KG1 (cell line): ENCODE results near the gene KRT80.

ENCODE experiments used
- DNase-seq: peaks from one replicate; lab custom pipeline; 2025; lab: John Stamatoyannopoulos, UW

KRT80 gene

DNA sequence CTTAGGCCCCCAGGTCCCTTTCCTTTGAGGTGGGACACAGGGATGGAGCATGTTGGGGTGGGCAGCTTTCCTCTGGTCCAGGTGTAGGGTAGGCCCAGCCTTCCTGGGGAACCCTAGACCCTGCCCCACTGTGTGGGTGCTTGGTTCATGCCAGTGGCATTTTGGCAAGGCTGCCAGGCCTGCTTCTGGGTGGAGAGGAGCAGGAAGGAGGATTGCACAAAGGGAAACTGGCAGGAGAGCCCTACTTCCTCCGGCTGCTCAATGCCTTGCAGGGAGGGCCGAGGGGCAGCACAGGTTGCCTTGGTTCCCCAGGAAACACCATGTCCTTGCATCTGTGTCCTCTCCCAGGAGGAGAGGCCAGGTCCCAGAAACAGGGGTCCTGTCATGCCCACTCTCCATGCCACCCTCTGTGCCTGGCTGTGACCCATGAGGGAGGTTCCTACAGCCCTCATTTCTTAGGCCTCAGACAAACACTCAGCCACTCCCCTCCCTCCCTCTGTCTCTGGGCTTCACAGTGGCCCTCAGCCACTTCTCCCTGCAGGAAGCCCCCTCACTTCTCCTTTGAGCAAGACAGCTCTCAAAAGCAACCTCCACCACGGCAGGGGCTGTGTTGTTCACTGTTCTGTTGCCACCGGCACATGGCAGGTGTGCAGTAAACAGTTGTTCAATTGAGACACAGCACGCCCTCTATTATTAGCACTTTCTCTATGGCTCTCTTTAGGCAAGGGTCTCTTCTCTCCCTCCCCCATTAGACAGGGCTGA is 6.8 kb upstream of the KRT80 start:
- DNase-seq, result peak; percentile 15

DNA sequence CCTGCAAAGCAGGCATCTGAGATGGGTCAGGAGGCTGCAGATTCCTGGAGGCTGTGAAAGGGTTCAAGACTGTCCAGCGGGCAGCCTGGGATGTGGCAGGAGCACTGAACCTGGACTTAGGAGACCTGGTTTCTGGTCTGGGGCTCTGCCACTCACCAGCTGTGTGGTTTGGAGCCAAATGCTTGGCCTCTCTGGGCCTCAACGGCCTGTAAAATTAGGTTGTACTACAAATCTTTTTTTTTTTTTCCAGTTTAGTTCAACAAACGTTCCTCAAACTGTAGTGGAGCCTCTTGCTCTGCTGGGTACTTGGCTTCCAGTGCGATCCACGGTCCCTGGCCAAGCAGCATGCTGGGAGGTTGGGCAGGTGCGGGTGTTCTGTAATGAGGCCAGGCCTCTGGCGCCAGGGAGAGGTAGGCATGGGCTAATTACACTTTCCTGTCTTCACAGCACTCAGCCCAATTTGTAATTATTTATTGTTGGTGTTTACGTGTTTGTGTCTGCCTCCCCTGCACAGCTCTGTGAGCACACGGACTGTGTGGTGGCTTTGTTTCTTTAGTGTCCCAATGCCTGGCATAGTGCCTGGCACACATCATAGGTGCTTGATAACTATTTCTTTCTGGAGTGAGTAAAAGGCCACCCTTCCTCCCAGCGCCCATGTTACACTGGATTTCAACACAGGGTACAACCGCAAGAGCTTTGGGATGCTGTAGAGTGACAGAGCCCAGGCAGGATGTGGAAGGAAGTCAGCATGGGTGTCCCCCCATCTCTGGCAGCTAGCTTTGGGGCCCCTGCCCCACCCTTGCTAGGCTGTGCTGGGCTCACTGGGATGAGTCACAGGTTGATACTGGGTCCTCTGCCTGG is 5.8 kb upstream of the KRT80 start:
- no peak for DNase-seq

DNA sequence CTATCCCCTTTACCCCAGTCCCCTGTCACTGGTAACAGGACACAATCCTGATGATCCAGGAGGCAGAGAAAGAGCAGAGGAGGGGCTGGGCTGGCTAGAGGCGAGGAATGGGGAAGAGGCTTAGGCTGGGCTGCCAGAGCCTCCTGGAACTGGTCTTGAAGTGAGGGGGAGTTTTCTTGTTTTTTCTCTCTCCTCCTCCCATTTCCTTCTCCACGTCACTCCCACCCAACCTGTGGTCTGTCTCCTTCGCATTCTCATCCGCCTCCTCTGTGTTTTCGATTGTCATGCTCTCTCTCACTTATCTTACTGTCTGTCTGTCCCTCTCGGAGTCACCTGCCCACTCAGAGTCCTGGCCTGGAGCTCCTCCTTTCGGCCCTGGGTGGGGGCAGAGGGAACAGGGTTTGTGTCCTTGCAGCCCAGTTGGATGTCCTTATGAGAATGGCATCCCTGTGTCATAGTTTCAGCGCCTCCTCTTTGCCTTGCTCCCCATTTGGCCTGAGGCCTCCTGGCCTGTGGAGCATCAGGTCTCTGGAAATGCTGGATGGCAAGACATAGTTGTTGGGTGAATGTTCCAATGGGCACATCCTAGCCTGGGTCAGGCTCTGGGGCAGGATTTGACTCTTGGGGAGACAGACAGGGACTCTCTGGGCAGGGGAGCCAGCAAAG is 3.4 kb upstream of the KRT80 start:
- no peak for DNase-seq

DNA sequence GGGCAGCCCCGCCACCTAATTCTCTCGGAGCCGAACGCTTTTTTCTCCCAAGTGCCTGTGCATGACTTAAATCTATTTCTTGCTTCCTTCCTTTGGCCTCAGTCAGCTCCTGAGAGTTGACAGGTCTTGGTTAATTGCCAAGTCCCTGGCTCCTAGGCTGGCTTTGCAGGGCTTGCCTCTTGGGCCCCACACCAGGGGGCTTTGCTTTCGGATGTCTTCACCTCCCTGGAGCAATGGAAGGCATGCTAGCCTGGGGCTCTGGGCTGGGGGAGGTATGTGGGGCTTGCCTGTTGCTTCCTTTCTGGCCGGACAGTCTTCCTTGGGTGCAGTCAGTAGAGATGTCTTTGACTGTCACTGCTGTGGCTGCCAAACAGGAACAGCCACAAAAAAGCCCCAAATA is 2.2 kb upstream of the KRT80 start:
- no peak for DNase-seq

DNA sequence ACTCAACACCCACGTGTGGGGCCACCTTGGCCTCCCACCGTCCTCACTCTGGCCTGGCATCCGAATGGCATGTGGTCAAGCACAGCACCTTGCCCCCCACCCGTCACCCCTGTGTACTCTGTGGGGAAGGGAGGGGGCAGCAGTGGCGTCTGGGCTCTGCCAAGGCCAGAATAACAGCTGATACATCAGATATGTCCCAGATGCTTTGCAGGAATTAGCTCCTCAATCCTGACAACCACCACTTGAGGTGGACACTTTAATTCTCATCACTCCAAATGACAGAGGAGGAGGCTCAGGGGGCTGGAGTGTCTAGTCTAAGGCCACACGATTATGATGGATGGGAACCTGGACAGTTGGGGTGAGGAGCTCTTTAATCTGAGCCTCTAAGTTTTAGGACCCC is 1.7 kb upstream of the KRT80 start:
- DNase-seq, result no peak

DNA sequence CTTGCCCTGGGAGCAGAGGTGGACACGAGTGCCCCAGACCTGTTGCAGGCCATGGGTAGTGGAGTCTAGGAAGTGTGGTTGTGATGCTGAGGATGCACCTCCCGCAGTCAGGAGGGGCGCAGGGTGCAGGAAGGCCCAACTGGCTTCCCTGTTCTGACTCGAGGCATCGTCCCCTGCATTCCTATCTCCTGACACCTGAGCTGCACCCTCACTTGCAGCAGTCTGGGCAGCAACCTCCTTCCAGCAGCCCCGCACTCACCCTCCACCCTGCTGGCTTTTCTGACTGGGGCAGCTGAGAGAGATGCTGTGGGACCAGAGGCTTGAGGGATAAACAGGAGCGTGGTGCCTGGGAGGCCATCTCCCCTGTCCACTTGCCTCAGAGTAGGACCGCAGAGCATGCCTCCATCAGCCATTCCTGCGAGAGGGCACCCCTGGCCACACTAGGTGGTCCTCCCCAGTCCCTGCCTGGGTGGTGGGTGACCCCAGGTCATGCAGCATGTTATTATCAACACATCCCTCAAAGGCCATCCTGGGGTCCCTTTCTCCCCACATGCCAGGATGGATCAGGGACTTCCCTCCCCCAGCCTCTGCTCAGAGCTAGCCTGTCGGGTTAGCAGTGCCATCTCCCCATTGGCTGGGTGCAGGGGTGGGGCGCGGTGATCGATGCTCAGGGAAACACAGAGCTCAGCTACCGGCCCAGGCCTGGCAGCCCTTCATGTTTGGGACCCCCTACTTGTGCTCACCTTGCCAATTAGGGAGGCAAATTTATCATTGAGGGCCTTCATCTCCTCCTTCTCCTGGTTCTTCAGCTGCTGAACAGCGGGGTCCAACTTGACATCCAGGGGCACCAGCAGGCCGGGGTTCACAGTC is 719 bp downstream of the KRT80 start:
- no peak for DNase-seq

DNA sequence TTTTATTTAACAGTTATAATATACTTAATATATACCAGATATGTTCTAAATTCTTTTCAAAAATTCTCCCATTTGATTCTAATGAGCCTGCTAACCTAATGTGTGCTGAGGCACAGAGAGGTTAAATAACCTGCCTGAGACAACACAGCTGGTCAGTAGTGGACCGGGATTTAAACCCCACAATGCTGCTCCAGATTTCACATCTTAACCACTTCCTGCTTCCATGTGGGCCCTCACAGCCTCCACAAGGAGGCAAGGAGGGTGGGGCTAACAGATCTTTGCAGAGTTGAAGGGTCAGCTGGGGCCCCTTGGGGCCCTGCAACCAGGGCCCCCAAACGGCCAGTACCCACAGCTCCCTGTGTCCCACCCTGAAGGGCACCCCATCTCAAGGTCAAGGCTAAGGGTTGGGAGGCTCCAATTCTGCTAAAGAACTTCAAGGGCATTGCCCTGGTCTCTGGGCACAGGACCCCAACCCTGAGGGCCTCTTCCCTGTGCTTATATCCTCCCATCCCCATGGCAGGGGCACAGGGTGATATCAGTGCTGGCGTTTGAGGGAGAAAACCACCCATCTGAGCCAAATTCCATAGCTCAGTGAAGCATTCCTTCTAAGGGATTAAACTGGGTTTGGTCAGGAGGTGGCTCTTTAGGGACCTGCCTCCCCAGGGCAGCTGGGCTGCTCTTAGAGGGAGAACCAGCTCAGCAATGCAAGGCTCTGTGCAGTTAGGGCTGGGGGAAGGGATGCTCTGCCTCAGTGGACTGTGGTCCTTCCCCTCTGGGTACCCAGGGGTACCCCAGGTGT is 2.2 kb downstream of the KRT80 start:
- DNase-seq, result no peak

DNA sequence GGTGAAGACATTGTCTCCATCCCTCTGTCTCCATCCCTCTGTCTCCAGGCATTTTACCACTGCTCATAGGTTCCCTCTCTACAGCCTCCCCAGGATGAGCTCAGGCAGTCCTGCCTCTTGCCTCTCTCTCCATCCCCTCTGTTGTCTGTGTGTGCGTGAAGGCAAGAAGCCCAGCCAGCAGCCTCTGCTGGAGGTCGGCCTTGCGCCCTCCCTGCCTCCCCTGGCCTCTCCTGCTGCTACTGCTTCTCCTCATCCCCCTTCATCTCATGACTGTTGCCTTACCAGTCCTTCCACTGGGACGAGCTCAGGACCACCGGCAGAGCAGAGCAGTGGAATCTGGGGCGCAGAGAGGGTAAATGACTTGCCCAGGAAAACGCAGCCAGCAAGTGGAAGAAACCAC is 3.2 kb downstream of the KRT80 start:
- no peak for DNase-seq

DNA sequence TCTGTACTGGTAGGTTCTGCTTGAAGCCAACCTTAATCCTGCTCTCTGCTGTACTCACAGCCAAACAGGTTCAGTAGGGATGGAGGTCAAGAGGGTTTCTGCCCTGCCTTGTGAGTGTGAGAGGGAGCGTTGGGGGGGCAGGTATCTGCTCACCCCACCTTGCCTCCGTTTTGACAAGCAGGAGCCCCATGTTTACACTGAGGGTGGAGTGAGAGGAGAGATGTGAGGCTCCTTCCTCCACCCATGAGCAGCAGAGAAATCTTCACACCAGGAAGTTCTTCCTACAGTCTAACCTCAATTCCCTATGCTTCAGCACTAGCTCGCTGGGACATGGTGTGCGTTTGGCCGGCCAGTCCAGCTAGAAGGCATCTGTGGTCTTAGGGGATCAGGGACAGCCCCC is 4.2 kb downstream of the KRT80 start:
- DNase-seq, result no peak

DNA sequence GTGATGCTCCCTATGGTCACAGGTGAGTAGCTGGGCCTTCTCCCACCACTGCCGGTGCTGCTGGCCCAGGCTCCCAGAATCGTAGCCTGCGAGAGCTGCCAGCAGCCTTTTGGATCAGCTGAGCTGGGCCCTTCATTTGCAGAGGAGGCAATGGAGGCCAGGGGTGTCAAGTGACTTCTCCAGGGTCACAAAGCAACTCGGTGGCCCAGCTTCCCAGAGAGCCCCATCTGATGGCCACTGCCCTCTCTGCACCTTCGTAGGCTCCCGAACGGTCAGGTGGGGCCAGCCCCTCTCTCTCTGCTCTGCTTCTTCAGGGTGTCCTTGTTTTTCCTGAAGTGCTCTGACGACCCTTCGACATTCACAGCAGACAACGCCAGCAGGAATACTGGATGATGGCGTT is 4.6 kb downstream of the KRT80 start:
- no peak for DNase-seq

DNA sequence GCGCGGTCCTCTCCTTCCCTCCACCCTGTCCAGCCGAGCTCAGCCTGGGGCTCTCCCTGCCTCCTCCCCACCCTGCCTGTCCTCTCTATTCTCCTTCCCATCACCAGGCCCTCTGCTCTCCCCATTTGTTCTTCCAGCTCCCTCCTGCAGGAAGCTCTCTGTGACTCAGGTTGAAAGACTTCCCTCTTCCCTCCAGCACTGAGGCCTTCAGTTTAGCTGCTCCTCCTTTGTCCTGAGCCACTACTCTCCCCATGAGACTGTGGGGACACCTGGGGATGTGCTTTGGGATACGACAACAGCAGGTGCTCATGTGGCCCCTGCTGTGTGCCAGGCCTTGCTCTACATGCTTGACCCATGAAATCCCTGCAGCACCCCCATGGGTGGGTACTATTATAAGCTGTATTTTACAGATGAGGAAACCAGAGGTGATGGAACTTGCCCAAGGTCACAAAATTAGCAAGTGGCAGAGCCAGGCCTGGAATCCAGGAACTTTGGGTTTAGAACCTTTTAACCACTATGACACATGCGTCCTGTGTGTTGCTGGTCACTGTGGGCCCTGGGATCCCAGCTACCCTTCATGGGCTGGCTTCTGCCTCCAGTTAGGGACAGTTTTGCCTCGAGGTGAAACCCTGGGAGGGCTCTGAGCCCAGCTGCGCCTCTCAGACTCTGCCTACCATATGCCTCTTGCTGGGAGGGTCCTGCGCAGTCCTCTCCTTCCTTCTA is 5.5 kb downstream of the KRT80 start:
- no peak for DNase-seq

DNA sequence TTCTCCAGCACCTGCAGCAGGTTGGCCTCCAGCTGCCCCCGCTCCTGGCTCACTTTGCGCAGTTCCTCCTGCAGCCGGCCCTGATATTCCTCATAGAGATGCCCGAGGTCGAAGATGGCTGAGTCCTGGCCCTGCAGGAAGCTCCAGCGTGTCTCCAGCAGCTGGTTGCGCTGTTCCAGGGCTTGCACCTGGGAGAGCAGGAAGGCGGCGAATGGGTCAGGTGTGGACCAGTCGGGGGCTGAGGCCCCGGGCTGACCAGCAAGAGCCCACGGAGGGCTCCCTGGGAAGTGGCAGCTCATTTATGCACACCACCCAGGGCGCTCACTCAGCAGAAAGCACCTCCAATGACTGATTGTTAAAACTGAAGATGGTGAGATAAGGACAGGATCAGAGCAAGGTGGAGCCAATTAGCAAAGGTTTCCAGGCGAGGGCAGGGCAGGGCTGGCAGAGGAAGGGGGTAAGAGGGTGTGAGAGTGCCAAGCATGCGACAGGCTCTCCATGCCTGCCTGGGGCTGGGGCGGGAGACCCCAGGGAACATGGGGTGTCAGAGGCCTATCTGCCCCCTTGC is 6.3 kb downstream of the KRT80 start:
- DNase-seq, result no peak

DNA sequence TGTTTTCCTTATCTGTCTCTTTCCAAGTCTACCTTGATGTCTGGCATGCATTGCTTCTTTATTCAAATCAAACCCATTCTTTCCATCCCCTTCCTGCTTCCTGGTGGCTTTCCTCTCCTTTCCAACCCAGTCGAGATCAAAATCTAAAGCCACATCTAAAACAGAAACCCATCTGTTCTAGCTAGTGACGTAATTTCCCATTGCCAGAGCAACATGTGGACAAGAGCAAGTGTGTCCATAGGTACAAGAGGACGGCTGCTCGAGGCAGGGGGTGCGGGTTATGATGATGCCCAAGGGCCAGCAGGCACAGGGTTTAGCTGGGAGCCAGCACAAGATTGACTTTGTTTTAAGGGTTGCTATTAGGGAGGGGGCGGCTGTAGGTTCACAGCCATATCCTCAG is 7.0 kb downstream of the KRT80 start:
- DNase-seq, result no peak

DNA sequence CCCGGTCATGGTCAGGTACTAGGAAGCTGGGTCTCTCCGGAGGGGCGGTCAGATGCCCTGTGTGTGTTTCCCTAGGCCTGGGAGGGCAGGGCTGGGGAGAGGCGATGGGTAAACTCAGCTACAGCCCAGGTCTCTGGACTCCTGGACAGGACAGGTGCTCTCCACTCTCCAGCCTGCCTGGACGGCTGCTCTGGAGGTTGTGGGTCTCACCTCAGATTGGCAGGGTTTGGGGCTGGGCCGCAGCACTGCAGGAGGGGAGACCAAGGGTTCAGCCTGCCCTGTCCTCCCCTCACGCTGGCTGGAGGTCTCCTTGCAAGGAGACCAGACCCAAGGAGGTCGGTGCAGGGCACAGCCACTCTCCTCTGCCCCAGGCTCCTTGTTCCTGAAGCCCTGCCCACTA is 7.8 kb downstream of the KRT80 start:
- no peak for DNase-seq

DNA sequence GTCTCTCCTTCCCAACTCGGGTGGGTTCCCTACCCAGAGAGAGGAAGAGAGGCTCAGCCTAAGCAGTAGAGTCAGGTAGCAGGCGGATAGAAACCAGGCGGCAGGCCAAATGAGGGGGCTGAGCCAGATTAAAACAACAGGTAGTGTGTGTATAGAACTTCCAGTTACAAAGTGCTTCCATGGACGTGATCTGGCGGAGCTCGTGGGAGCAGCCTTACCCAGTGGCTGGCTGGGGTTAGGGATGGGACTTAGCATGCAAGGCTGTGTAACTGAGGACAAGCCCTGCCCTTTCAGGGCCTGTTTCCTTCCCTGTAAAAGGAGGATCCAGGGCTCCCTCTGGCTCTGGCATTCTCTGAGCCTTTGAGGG is 8.3 kb downstream of the KRT80 start:
- no peak for DNase-seq

DNA sequence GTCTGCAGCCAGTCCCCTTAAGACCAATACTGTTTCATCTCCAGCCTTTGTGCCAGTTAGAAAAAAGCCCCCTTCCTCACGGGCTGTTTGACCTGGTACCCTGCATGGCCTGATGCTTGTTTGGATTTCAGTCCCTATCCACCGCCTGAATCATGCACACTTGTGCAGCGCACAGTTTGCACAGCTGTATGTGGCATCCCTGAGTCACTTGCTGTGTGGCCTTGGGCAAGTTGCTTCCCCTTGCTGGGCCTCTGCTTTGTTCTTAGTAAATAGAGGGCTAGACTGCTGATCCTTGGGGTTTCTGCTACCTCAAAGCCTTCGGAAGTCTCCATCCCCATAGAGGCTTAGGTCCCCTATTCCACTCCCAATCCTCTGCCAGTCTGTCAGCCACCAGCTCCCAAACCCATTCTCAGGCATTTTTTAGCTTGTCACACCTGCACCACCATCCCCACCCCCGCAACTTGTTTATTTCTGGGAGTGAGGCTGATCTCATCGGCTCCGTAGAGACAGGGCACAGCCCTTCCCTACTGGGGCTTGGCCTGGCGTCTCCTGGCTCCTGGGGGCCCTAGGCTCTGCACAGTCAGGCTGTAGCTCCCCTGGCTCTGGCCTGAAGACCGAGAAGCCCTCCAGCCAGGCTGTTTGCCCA is 8.8 kb downstream of the KRT80 start:
- no peak for DNase-seq

DNA sequence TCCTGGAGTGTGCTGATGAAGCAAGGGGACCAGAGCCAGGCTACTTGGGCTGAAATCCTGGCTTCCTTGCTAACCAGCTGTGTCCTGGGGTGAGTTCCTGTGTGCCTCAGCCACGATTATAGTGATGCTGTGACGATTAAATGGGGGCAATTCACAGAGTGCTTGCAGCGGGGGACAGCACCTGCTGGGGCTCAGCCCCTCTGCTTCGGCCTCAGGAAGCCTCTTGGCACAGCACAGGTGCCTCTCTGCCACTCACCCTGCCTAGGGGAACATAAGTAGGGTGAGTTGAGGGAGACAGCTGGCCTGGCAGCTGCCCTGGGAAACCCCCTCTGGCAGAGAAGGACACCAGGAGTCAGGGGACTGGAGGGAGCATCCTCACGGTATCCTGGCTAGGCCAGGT is 9.4 kb downstream of the KRT80 start:
- DNase-seq, result no peak

DNA sequence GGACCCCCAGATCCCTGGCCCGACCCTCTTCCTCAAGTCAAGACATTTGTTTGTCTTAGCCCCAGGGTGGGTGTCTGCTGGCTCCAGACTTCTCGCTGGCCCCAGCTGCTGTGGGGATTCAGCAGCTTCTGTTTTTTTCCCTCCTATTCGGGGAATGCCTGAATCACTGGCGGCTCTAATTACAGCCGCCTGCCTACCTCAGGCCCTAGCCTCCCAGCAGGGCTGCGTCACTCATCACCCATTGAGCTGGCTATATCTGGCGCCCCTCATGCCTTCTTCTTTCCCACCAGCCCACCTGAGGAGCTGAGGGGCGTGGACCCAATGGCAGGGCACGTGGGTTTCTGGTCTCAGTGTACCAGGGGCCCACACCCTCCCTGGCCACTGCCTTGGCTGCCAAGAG is 10.1 kb downstream of the KRT80 start:
- no peak for DNase-seq

DNA sequence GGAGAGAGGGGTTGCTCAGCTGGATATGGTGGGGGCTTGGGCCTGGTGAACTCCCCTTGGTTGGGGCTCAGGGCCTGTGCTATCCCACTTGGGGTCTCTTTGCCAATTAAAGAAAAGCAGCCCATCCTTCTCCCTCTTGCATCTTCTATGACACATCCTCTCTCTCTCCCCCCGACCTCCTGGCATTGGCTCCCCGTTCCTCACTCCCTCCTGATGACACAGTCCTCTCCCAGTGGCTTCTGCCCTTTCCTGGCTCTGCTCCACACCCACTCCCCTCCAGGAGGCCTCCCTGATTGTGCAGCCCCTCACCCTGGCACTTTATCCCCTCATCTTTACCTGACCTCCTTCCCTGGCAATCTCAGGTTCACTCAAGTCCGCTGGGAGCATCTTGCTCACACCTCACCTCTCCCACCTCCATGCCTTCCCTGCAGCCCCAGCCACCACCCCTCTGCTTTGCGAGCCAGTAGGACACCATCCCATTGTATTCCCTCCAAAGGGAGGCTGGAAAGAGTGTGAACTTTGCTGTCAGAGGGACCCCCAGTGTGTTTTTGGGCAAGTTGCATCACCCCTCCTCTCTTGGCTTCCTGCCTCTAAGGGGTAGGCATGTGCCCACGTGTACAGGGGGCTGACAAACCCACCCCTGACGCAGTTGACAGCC is 10.7 kb downstream of the KRT80 start:
- no peak for DNase-seq
